HG03066 (cell line): ENCODE data around the gene STX5.
A peak's percentile ranks its signal among the peaks of the same experiment; 100 is the strongest.
"Not testable (repeated sequence)": the region's sequence is repeated elsewhere in the genome, so short reads cannot be mapped to it uniquely, and the experiment has no call there.

Experiments used
- ATAC-seq: cut with Tn5 transposase; IDR thresholded peaks from one replicate; pipeline ENCODE4 v1.9.1; 2021; ENCODE audit warnings: low read depth; ENCODE audit not compliant: unreplicated experiment

The STX5 gene

DNA sequence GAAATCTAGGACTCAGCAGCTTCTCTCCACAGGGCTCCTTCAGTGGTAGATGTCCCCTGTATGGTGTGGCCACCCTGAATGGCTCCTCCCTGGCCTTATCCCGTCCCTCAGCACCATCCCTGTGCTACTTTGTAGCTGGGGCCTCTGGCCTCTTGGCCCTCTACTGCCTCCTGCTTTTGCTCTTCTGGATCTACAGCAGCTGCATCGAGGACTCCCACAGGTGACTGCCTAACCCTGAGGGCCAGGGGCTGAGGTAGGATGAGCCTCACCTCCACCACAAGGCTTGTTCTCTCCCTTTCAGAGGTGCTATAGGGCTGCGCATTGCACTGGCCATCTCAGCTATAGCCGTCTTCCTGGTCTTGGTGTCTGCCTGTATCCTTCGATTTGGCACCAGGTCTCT, 42.9 kb downstream of the STX5 start:
- no peak for ATAC-seq

DNA sequence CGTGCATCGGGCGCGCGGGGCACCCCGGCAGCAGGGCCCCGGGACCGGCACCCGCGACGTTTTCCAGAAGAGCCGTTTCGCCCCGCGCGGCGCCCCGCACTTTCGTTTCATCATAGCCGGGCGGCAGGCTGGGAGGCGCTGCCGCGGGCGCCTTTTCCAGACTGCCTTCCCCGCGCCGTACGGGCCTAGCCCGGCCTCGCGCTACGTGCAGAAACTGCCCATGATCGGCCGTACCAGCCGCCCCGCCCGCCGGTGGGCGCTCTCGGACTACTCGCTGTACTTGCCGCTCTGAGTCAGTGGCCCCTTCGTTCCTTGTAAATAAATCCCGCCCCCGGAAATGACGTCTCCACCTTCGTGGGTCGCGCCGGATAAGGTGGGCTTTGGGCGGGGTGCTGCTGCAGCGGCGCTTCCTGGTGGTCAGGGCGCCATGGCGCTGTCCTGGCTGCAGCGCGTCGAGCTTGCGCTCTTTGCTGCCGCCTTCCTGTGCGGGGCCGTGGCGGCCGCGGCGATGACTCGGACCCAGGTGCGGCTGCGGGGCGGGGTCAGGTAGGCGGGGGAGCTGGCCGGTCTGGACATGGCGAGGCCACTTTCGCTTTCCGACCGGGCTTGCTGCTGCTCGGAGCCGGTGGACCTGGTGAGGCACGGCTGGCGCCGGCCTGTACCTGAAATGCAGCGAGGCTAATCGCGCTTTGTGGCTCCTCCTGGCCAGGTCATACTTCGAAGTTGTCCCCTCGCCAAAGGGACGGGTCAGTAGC, 44.7 kb downstream of the STX5 start, which contains the start of gene TMEM179B:
Gene TMEM179B (plus strand): TSS at position 398 of the 755 bp plus-strand sequence. CDS start 30 bp downstream, at position 428.
- peak; percentile 66 for ATAC-seq

DNA sequence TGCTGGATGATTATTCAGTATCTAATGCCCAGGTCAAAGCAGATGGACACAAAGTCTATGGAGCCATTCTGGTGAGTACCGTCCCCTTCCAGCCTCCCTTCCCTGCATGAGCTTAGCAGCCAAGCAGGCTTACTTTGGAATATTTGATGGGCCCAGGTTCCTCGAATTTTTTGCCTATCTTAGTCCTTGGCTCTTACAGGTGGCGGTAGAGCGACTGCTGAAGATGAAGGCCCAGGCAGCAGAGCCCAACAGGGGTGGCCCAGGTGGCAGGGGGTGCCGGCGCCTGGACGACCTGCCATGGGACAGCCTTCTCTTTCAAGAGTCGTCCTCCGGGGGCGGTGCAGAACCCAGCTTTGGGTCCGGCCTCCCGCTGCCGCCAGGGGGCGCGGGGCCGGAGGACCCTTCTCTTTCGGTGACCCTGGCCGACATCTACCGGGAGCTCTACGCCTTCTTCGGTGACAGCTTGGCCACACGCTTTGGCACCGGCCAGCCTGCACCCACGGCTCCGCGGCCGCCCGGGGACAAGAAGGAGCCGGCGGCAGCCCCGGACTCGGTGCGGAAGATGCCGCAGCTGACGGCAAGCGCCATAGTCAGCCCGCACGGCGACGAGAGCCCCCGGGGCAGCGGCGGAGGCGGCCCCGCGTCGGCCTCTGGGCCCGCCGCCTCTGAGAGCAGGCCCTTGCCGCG, 45.4 kb downstream of the STX5 start:
- ATAC-seq = peak; percentile 73

DNA sequence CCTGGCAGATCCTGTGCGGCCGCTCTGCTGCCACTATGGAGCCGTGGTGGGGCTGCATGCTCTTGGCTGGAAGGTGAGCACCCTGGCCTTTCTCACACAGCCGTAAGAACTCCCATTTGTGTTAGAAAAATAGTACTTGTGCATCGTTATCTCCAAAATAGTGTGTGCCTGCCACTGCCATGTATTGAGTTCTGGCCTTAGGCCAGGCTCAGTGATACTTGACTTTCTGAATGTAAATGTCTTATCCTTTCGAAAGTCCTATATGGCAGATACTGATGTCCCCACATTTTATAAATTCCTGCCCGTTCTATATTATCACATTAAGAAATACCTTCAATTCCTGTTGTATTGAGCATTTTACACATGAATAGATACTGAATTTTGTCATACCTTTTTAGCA, 49.1 kb downstream of the STX5 start:
- ATAC-seq = no peak

DNA sequence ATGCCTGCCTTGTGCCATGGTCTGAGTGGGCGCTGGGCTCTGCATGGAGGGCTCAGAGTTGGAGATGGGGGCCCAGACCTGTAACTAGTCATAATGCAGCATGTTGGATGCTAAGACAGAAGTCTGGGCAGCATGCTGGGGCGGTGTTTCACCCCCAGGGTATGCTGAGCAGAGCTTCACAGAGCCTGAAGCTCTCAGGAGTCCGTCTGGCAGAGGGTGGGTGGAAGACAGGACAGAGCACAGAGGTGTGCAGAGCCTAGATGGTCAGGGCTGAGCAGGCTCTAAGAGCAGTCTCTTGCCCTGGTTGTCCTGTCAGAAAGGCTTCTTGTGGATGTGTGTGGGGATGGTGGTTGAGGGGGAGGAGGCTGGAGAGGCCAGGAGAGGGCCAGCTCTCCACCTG, 53.4 kb downstream of the STX5 start:
- ATAC-seq = no peak

DNA sequence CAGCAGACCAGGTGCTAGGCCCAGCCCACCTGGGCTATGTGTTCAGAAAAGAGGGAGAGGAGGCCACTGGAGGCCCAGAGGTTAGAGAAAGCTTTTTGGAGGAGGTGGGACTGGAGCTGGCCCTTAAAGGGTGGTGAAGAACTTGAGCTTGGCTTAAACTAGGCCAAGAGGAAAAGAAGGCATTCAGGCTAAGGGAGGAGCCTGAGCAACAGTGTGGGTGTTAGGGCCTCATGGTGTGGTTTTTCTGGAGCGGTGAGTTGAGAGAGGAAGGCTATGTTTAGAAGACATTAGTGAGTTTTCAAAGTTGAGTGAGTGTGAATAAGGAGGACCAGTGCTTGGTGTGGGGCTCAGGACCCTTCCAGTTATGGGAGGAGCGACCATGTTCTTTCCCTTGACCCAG, 54.5 kb downstream of the STX5 start:
- no peak for ATAC-seq

DNA sequence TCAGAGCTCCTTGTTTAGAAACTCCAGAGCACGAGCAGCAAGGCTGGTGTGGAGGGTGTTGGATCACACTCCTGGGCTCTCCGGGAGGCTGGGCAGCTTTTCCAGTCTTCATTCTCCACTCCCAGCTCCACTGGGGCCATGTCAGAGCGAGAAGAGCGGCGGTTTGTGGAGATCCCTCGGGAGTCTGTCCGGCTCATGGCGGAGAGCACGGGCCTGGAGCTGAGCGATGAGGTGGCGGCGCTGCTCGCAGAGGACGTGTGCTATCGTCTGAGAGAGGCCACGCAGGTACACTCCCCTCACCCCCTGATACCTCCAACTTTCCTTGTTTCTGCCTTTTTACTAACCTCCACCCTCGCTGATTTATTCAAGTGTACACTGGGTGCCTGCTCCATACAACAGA, 56.2 kb downstream of the STX5 start:
- no peak for ATAC-seq

DNA sequence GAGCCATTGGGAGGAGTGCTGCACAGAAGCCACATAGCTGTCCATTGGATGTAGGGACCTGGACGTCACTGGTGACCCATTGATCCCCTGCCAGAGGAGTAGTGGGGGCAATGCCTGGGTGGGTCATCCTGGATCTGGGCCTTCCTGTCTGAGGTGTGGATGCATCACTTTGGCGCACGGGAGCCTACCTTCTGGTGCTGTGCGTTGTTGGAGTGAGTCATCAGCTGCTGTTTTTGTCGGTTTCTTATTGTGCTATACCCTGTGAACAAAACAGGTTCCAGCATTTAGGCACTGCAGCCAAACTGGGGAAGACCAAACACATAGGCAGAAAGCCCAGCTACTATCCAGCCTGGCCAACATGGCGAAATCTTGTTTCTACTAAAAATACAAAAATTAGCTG, 57.4 kb downstream of the STX5 start:
- ATAC-seq = no peak

DNA sequence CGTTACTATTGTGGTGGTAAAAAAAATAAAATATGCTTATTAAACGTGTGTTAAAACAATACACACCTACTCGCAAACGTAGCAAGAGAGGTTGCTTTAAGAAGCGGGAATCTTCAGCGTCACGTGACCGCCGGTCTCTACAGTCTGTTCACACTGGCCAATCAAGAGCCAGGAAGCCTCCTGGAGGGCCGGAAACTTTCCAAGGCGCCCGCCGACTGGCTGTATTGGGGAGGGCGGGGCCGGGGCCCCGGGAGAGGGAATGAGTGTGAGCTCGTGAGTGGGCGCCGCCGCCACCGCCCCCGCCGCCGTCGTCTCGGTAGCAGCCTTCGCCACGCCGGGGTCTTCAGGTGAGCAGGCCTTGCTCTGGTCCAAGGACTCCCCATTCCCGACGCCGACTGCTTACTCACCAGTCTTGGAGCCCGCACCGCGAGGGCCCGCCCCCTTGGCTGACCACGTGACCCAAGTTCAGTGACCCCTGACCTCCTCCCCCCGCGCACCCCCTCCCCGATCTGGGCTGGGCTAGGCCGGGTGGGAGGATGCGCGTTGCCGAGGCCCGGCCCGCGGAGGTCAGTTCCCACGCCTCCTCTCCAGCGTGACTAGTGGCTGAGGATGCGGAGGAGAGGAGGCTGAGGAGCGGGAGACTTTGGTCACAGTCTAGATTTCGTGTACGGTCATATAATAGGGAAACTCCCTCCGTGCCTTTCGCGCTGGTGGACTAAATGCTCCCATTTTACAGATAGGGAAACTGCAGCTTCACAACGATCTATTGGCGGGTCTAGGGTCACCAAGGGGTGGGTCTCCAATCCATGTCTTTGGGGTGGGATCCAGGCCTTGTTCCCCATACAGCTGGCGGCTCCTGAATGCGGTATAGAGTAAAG, 60.5 kb downstream of the STX5 start, which contains the start of gene TAF6L:
Gene TAF6L (plus strand): TSS at position 253 of the 878 bp plus-strand sequence. CDS start 4,388 bp downstream, outside the sequence.
- peak; percentile 68 for ATAC-seq

DNA sequence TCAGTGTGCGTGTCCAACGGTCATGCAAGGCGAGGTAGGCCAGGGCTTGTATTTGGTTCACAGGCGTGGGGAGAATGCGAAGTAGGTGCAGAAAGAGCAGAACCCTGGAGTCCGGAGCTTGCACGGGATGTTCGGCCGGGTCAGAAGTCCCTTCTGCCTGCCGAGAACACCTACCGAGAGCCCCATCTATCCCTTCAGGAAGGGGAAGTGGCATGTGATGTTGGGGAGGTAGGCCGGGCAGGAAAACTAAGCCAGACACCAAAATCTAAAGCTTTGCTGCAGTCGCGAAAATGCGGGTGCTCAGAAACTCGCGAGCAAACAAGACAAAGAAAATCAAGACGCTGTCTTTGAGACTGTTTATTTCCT, 61.1 kb downstream of the STX5 start:
- ATAC-seq = no peak

DNA sequence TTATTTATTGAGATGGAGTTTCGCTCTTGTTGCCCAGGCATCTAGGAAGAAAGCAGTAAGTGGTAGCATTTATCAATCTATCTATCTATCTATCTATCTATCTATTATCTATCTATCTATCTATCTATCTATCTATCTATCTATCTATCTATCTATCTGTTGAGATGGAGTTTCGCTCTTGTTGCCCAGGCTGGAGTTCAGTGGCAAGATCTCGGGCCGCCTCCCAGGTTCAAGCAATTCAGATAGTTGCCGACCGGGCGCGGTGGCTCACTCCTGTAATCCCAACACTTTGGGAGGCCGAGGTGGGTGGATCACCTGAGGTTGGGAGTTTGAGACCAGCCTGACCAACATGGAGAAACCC, 71.0 kb downstream of the STX5 start:
- ATAC-seq = not testable (repeated sequence)

DNA sequence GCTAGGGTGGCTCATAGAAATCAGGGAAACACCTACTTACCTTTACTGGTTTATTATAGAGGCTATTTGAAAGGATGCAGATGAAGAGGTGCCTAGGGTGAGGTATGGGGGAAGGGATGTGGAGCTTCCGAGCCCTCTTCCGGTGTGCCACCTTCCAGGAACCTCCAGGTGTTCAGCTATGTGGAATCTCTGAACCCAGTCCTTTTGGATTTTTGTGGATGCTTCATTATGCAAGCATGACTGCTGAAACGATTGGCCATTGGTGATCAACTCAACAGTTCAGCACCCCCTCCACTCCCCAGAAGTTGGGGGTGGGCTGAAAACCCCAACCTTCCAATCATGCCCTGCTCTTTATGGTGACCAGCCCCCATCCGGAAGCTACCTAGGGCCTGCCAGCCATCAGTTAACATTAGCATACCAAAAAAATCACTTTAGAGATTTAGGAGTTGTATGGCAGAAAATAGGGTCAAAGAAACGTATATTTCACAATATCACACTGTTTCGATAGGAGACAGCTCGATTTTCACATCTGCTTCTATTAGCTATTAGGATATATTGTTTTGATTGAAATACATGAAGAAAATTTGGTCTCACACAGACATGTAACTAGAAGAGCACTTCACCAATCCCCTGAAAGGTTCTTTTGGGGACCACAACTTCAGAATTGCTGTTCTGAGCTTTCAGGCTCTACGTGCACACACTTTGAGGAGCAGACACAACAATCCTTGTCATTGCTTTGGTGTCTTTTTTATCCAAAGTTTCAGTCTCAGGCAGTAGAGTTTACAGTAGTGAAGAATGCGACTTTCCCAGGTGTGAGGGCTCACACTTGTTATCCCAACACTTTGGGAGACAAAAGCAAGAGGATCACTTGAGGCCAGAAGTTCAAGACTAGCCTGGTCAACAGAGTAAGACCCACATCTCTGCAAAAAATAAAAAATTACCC, 73.7 kb downstream of the STX5 start:
- ATAC-seq = no peak
